ENCODE measurements around the gene PHLPP2.
A peak's percentile ranks its signal among the peaks of the same experiment; 100 is the strongest.
"Not testable (repeated sequence)": the region's sequence is repeated elsewhere in the genome, so short reads cannot be mapped to it uniquely, and the experiment has no call there.

The PHLPP2 gene

GRCh38 chr16:71623597-71623996, 100.9 kb downstream of the PHLPP2 start:
- no peak for DNase-seq (ENCODE audit: low read depth in 2 of 2)

- DNase-seq (ENCODE audit: low read depth in 2 of 2): no peak
Measured at GRCh38 chr16:71622088-71622487, 102.4 kb downstream of the PHLPP2 start.

- DNase-seq (ENCODE audit: low read depth in 2 of 2): no peak
Measured at GRCh38 chr16:71618429-71618828, 106.1 kb downstream of the PHLPP2 start.

- not testable (repeated sequence) for DNase-seq (ENCODE audit: low read depth in 2 of 2)
Measured at GRCh38 chr16:71614956-71615355, 109.5 kb downstream of the PHLPP2 start.

- DNase-seq (ENCODE audit: low read depth in 2 of 2): peak; percentile 45 to 77
Measured at GRCh38 chr16:71610936-71611871, 113.3 kb downstream of the PHLPP2 start.

GRCh38 chr16:71610447-71610846, 114.1 kb downstream of the PHLPP2 start:
- no peak for DNase-seq (ENCODE audit: low read depth in 2 of 2)

- DNase-seq (ENCODE audit: low read depth in 2 of 2): no peak
Measured at GRCh38 chr16:71609066-71609465, 115.4 kb downstream of the PHLPP2 start.

GRCh38 chr16:71600822-71601221, 123.7 kb downstream of the PHLPP2 start:
- DNase-seq (ENCODE audit: low read depth in 2 of 2): no peak

- DNase-seq (ENCODE audit: low read depth in 2 of 2): not testable (repeated sequence)
Measured at GRCh38 chr16:71598426-71598825, 126.1 kb downstream of the PHLPP2 start.

- DNase-seq (ENCODE audit: low read depth in 2 of 2): not testable (repeated sequence)
Measured at GRCh38 chr16:71595340-71595826, 129.1 kb downstream of the PHLPP2 start.
